Measurements from ENCODE around the gene SYPL1. TPM values are rescaled to one million over a fixed set of nuclear protein-coding genes. Genes with fewer than 3 reads are reported as not detected.

SYPL1 gene
- total and polyA plus RNA-seq, 2 donors (not counting 3 experiments of a cell fraction or from before 2014, with no cell fraction given), result 59.8 to 67.1 TPM

- peak; percentile 81 for FAIRE-seq
Measured at GRCh38 chr7:106050746-106051117, 61.4 kb downstream of the SYPL1 start.

More at GRCh38 chr7:106050746-106051117, 61.4 kb downstream of the SYPL1 start:
- DNase-seq (ENCODE audit: low read depth, low spot score), result peak; percentile 65
- no peaks in the 10 kb centered on the region for H3K36me3 ChIP-seq (ENCODE audit: control insufficient read depth in 2 of 2, extremely low read depth in 1 of 2, insufficient read depth in 2 of 2, low read length in 2 of 2)
- no peaks in the 10 kb centered on the region for H4K20me1 ChIP-seq (replicated peaks; ENCODE audit: control insufficient read depth, extremely low read depth, insufficient read depth, low read length)
- no peak overlapping the region for H3K27ac ChIP-seq (ENCODE audit: insufficient read depth, low read depth, low read length)
- no peaks in the 10 kb centered on the region for H3K79me2 ChIP-seq (ENCODE audit: control insufficient read depth, insufficient read depth, low read length)
- ChIA-PET POLR2A (interaction anchor here (0.6 kb wide), 1 partner anchor 15 kb away, joined by 3 read pairs; no protein-coding TSS in a partner anchor), CTCF (interaction anchor here (0.9 to 3.1 kb wide), 9 partner anchors 8 to 403 kb away, joined by 3 to 25 read pairs (median 4); no protein-coding TSS in a partner anchor)
- no peak for TF ChIP-seq FOS (IDR thresholded peaks at IDR 0.05; ENCODE audit: borderline replicate concordance, insufficient read depth, low read length)
- no peak for TF ChIP-seq EZH2 (IDR thresholded peaks at IDR 0.05; ENCODE audit: borderline replicate concordance, low read depth, low read length, severe bottlenecking)
- no peak for TF ChIP-seq POLR2A (IDR thresholded peaks at IDR 0.05; ENCODE audit: low read depth, low read length)
- TF ChIP-seq MAX (IDR thresholded peaks at IDR 0.05; ENCODE audit: insufficient read depth, insufficient read length), result no peak
- no peak for TF ChIP-seq POLR2AphosphoS5 (IDR thresholded peaks at IDR 0.05; ENCODE audit: insufficient read depth, low read depth, low read length)
- TF ChIP-seq, protein P1, sequence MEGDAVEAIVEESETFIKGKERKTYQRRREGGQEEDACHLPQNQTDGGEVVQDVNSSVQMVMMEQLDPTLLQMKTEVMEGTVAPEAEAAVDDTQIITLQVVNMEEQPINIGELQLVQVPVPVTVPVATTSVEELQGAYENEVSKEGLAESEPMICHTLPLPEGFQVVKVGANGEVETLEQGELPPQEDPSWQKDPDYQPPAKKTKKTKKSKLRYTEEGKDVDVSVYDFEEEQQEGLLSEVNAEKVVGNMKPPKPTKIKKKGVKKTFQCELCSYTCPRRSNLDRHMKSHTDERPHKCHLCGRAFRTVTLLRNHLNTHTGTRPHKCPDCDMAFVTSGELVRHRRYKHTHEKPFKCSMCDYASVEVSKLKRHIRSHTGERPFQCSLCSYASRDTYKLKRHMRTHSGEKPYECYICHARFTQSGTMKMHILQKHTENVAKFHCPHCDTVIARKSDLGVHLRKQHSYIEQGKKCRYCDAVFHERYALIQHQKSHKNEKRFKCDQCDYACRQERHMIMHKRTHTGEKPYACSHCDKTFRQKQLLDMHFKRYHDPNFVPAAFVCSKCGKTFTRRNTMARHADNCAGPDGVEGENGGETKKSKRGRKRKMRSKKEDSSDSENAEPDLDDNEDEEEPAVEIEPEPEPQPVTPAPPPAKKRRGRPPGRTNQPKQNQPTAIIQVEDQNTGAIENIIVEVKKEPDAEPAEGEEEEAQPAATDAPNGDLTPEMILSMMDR (IDR thresholded peaks at IDR 0.05; ENCODE audit: extremely low read depth in 1 of 2, insufficient read depth in 1 of 2, low read depth in 1 of 2, low read length in 2 of 2), result no peak
- H3K4me3 ChIP-seq (replicated peaks in 1 of 3; ENCODE audit: insufficient read depth in 1 of 3, low read depth in 1 of 3, low read length in 3 of 3), result no peak overlapping the region
- H3K9me3 ChIP-seq (replicated peaks; ENCODE audit: control insufficient read depth, insufficient read depth, low read length), result no peaks in the 10 kb centered on the region
- H3K4me2 ChIP-seq (ENCODE audit: insufficient read depth, low read length), result no peak overlapping the region
- peaks cover 15 to 21% of the 10 kb centered on the region in 2 experiments for H3K27me3 ChIP-seq (ENCODE audit: control insufficient read depth in 2 of 2, insufficient read depth in 2 of 2, low read length in 2 of 2)
- intact Hi-C loops (cut with micrococcal nuclease), result no loop called here
- H3K9ac ChIP-seq (replicated peaks; ENCODE audit: extremely low read depth, insufficient read depth, low read length), result no peak overlapping the region
- no TSS peak for BruUV-seq (replicated peaks)
- no peak overlapping the region for H2AFZ ChIP-seq (ENCODE audit: low read depth, low read length)
- H3K4me1 ChIP-seq (ENCODE audit: control insufficient read depth, extremely low read depth, insufficient read depth, low read length), result no peaks in the 10 kb centered on the region
- H3K9me1 ChIP-seq (replicated peaks; ENCODE audit: control insufficient read depth, extremely low read depth, insufficient read depth, low read length), result no peaks in the 10 kb centered on the region
- dilution Hi-C loops (cut with MboI; ENCODE audit: extremely low pct_ligation_motif_present, low sequenced_read_pairs), result loop anchor here (25.0 kb wide), 1 partner anchor 112 kb away; no protein-coding TSS in a partner anchor

Measured in endothelial cell of umbilical vein (primary cell).